GM18502 (cell line): ENCODE measurements around the gene TBCCD1.
"Not testable (repeated sequence)": the region's sequence is repeated elsewhere in the genome, so short reads cannot be mapped to it uniquely, and the experiment has no call there.

Experiments
- ATAC-seq: cut with Tn5 transposase; IDR thresholded peaks from one replicate; pipeline ENCODE4 v1.9.1; 2021; ENCODE audit warnings: mild to moderate bottlenecking; ENCODE audit not compliant: unreplicated experiment, poor library complexity

Gene TBCCD1

GRCh38 chr3:186520957-186521842 is 45.9 kb downstream of the TBCCD1 start:
- peak; percentile 66 for ATAC-seq

- no peak for ATAC-seq
Observed at GRCh38 chr3:186520431-186520830, 46.7 kb downstream of the TBCCD1 start.

GRCh38 chr3:186519021-186519658 is 48.0 kb downstream of the TBCCD1 start:
- ATAC-seq, result peak; percentile 35

- ATAC-seq, result no peak
Observed at GRCh38 chr3:186517218-186517617, 49.9 kb downstream of the TBCCD1 start.

GRCh38 chr3:186516646-186517045 is 50.5 kb downstream of the TBCCD1 start:
- no peak for ATAC-seq

- ATAC-seq, result no peak
Observed at GRCh38 chr3:186515125-186515524, 52.0 kb downstream of the TBCCD1 start.

- ATAC-seq, result no peak
Observed at GRCh38 chr3:186514296-186515002, 52.7 kb downstream of the TBCCD1 start.

GRCh38 chr3:186513386-186513785 is 53.8 kb downstream of the TBCCD1 start:
- ATAC-seq, result no peak

- ATAC-seq, result no peak
Observed at GRCh38 chr3:186512570-186513302, 54.4 kb downstream of the TBCCD1 start.

- no peak for ATAC-seq
Observed at GRCh38 chr3:186511702-186512101, 55.4 kb downstream of the TBCCD1 start.

- peak; percentile 78 for ATAC-seq
Observed at GRCh38 chr3:186511245-186511644, 55.9 kb downstream of the TBCCD1 start.

- no peak for ATAC-seq
Observed at GRCh38 chr3:186510374-186511079, 56.6 kb downstream of the TBCCD1 start.

GRCh38 chr3:186509423-186509822 is 57.7 kb downstream of the TBCCD1 start:
- ATAC-seq, result no peak

- no peak for ATAC-seq
Observed at GRCh38 chr3:186506857-186507256, 60.3 kb downstream of the TBCCD1 start.

- no peak for ATAC-seq
Observed at GRCh38 chr3:186506191-186506739, 60.9 kb downstream of the TBCCD1 start.

- no peak for ATAC-seq
Observed at GRCh38 chr3:186502966-186503712, 64.0 kb downstream of the TBCCD1 start.

GRCh38 chr3:186502138-186502948 is 64.8 kb downstream of the TBCCD1 start:
- ATAC-seq, result no peak

GRCh38 chr3:186499949-186500348 is 67.2 kb downstream of the TBCCD1 start:
- not testable (repeated sequence) for ATAC-seq
